Measurements from ENCODE around the gene BTNL3. TPM values are rescaled to one million over a fixed set of nuclear protein-coding genes. Genes with fewer than 3 reads are reported as not detected.
A peak's percentile ranks its signal among the peaks of the same experiment; 100 is the strongest.

Gene BTNL3
- total and polyA plus RNA-seq, 11 donors, result 0.03 to 0.54 TPM; not detected in 9

- intact Hi-C loops (cut with DNase I), result loop anchor here in 3 of 10 donors (5.0 to 10.0 kb wide), 4 partner anchors 163 to 253 kb away; partner anchors contain the start of gene ZFP62 (in 1 of the 3)
- DNase-seq, result peak in 1 of 5 donors; percentile 50
- no peak overlapping the region for H3K4me3 ChIP-seq
- peaks cover 0 to 11% (median 0%) of the 10 kb centered on the region in 9 donors for H3K27me3 ChIP-seq
- peak overlapping the region in 3 of 12 donors; percentile 3 to 38 (median 22) for H3K27ac ChIP-seq
- no peaks in the 10 kb centered on the region for H3K36me3 ChIP-seq
- 60 to 82% (median 71%) methylated on average over 1 to 4 of the region's 4 CpGs for WGBS, 4 donors
- H3K4me1 ChIP-seq, result peaks cover 0 to 13% (median 1%) of the 10 kb centered on the region in 12 donors
- ATAC-seq, result peak; percentile 59 to 82 (median 72)
- no peaks in the 10 kb centered on the region for H3K9me3 ChIP-seq
- TF ChIP-seq POLR2A (IDR thresholded peaks at IDR 0.05), result peak in 1 of 2 donors; percentile 93
- no peak for TF ChIP-seq CTCF (IDR thresholded peaks at IDR 0.05)
These were observed 48.8 kb downstream of the BTNL3 start for GRCh38 chr5:181037365-181037861.

- H3K4me3 ChIP-seq, result peak overlapping the region; percentile 12 to 65 (median 54)
- DNase-seq, result no peak
- peaks cover 0 to 16% (median 0%) of the 10 kb centered on the region in 9 donors for H3K27me3 ChIP-seq
- ATAC-seq, result no peak
- H3K4me1 ChIP-seq, result peaks cover 0 to 21% (median 1%) of the 10 kb centered on the region in 12 donors
- peak overlapping the region in 11 of 12 donors; percentile 42 to 87 (median 83) for H3K27ac ChIP-seq
- no peaks in the 10 kb centered on the region for H3K36me3 ChIP-seq
- H3K9me3 ChIP-seq, result no peaks in the 10 kb centered on the region
- no peak for TF ChIP-seq CTCF (IDR thresholded peaks at IDR 0.05)
- TF ChIP-seq POLR2A (IDR thresholded peaks at IDR 0.05), result no peak
- 50 to 69% (median 53%) methylated on average over 8 of the region's 8 CpGs for WGBS, 4 donors
- intact Hi-C loops (cut with DNase I), result loop anchor here in 3 of 10 donors (5.0 to 10.0 kb wide), 4 partner anchors 165 to 255 kb away; partner anchors contain the start of gene ZFP62 (in 1 of the 3)
These were observed 50.8 kb downstream of the BTNL3 start for GRCh38 chr5:181039471-181039870.

GRCh38 chr5:181039931-181040630 lies 51.4 kb downstream of the BTNL3 start, which contains the start of gene BTNL9:
TSS of gene BTNL9 (plus strand) at chr5:181040266. CDS start at chr5:181045490, 5,224 bp downstream.
- Histone ChIP-seq H3K4me3 (peak within 1 kb of the TSS; percentile 12 to 65 (median 54)), H3K9me3 (no peaks in the 10 kb centered on the region), H3K36me3 (no peaks in the 10 kb centered on the region), H3K27me3 (peaks cover 0 to 16% (median 0%) of the 10 kb centered on the region in 9 donors), H3K27ac (peak within 1 kb of the TSS; percentile 60 to 87 (median 80)), H3K4me1 (peaks cover 0 to 24% (median 1%) of the 10 kb centered on the region in 12 donors)
- 40 to 56% (median 46%) methylated on average over 17 of the region's 17 CpGs for WGBS, 4 donors
- intact Hi-C loops (cut with DNase I), result loop anchor here in 5 of 10 donors (5.0 to 10.0 kb wide), 7 partner anchors 165 to 255 kb away; partner anchors contain the start of genes MGAT1 (in 2 of the 5) and ZFP62 (in 1 of the 5)
- DNase-seq, result no peak
- peak in 1 of 4 donors; percentile 2 for ATAC-seq
- TF ChIP-seq CTCF (IDR thresholded peaks at IDR 0.05), result no peak
- TF ChIP-seq POLR2A (IDR thresholded peaks at IDR 0.05), result peak in 1 of 2 donors; percentile 49

GRCh38 chr5:181040631-181040945 lies 51.9 kb downstream of the BTNL3 start:
- H3K9me3 ChIP-seq, result no peaks in the 10 kb centered on the region
- H3K36me3 ChIP-seq, result no peaks in the 10 kb centered on the region
- no peak for TF ChIP-seq POLR2A (IDR thresholded peaks at IDR 0.05)
- TF ChIP-seq CTCF (IDR thresholded peaks at IDR 0.05), result no peak
- intact Hi-C loops (cut with DNase I), result loop anchor here in 5 of 10 donors (5.0 to 10.0 kb wide), 4 partner anchors 173 to 256 kb away; partner anchors contain the start of gene MGAT1 (in 2 of the 5)
- DNase-seq (no peak), ATAC-seq (no peak)
- H3K4me1 ChIP-seq, result peaks cover 0 to 29% (median 1%) of the 10 kb centered on the region in 12 donors
- peak overlapping the region; percentile 60 to 87 (median 80) for H3K27ac ChIP-seq
- H3K4me3 ChIP-seq, result peak overlapping the region; percentile 12 to 65 (median 54)
- 57 to 68% (median 67%) methylated on average over 7 to 8 of the region's 8 CpGs for WGBS, 4 donors
- H3K27me3 ChIP-seq, result peaks cover 0 to 14% (median 0%) of the 10 kb centered on the region in 9 donors

All from heart left ventricle (tissue), 16 donors.